ENCODE measurements around the gene WAC. TPM values are rescaled to one million over a fixed set of nuclear protein-coding genes. Genes with fewer than 3 reads are reported as not detected.
"Not testable (repeated sequence)": the region's sequence is repeated elsewhere in the genome, so short reads cannot be mapped to it uniquely, and the experiment has no call there.

Gene WAC
- total RNA-seq, 4 donors from 2014 or later: 141 to 162 (median 155) TPM

DNA sequence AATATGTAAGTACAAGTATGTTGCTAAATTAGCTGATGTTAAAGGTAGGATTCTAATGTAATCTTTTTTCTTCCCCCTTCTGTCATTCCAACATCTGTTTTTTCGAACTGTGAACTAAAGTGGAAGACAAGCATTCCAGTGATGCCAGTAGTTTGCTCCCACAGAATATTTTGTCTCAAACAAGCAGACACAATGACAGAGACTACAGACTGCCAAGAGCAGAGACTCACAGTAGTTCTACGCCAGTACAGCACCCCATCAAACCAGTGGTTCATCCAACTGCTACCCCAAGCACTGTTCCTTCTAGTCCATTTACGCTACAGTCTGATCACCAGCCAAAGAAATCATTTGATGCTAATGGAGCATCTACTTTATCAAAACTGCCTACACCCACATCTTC lies 62.7 kb downstream of the WAC start:
- no peak overlapping the region for H3K4me3 ChIP-seq
- no peak for ATAC-seq
- H3K27me3 ChIP-seq: no peaks in the 10 kb centered on the region
- WGBS, 2 donors (ENCODE audit: low coverage in 1 of 2): 30 to 52% methylated on average over 3 of the region's 3 CpGs
- H3K4me1 ChIP-seq: peaks cover 0 to 65% (median 0%) of the 10 kb centered on the region in 3 donors
- peaks cover 0 to 37% of the 10 kb centered on the region in 2 donors for H3K36me3 ChIP-seq
- H3K27ac ChIP-seq: no peak overlapping the region
- no peaks in the 10 kb centered on the region for H3K9me3 ChIP-seq
- TF ChIP-seq POLR2AphosphoS5 (IDR thresholded peaks at IDR 0.05): no peak

DNA sequence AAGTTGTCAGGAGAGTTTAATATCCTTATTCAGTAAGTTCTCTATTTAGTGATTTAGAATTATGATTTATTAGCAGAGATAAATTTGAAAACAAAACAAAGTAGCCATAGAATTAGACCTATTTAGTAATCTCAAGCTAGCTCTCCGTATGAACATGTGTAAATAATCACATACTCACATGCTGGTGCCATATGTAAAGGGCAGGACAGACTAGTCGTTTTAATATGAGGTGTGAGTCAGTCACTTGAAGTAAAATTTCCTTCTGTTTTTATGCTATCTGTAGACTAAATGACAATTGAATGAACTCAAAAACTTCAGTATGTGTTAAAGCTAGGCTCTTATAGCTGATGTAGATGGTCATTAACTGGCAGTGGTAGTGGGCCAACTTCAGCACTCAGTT lies 67.1 kb downstream of the WAC start:
- H3K27me3 ChIP-seq: no peaks in the 10 kb centered on the region
- no peaks in the 10 kb centered on the region for H3K9me3 ChIP-seq
- peaks cover 0 to 70% (median 3%) of the 10 kb centered on the region in 3 donors for H3K4me1 ChIP-seq
- H3K4me3 ChIP-seq: no peak overlapping the region
- no peak for TF ChIP-seq CTCF (IDR thresholded peaks at IDR 0.05)
- TF ChIP-seq EP300 (IDR thresholded peaks at IDR 0.05): no peak
- no peak for TF ChIP-seq POLR2A (IDR thresholded peaks at IDR 0.05)
- TF ChIP-seq POLR2AphosphoS5 (IDR thresholded peaks at IDR 0.05): no peak
- WGBS, 2 donors (ENCODE audit: low coverage in 1 of 2): 69% methylated on average over 2 of the region's 2 CpGs
- ATAC-seq: no peak
- no peak overlapping the region for H3K27ac ChIP-seq
- H3K36me3 ChIP-seq: peaks cover 0 to 7% of the 10 kb centered on the region in 2 donors

- no peak for ATAC-seq
- H3K36me3 ChIP-seq: peaks cover 0 to 7% of the 10 kb centered on the region in 2 donors
- WGBS, 2 donors (ENCODE audit: low coverage in 1 of 2): 84 to 89% methylated on average over 4 of the region's 4 CpGs
- H3K4me3 ChIP-seq: no peak overlapping the region
- H3K4me1 ChIP-seq: peaks cover 3 to 70% (median 5%) of the 10 kb centered on the region in 3 donors
- TF ChIP-seq CTCF (IDR thresholded peaks at IDR 0.05) (no peak), POLR2A (IDR thresholded peaks at IDR 0.05) (no peak), POLR2AphosphoS5 (IDR thresholded peaks at IDR 0.05) (no peak), EP300 (IDR thresholded peaks at IDR 0.05) (no peak)
- H3K27me3 ChIP-seq: no peaks in the 10 kb centered on the region
- no peaks in the 10 kb centered on the region for H3K9me3 ChIP-seq
- no peak overlapping the region for H3K27ac ChIP-seq
Measured at GRCh38 chr10:28601012-28601411, 68.1 kb downstream of the WAC start.

DNA sequence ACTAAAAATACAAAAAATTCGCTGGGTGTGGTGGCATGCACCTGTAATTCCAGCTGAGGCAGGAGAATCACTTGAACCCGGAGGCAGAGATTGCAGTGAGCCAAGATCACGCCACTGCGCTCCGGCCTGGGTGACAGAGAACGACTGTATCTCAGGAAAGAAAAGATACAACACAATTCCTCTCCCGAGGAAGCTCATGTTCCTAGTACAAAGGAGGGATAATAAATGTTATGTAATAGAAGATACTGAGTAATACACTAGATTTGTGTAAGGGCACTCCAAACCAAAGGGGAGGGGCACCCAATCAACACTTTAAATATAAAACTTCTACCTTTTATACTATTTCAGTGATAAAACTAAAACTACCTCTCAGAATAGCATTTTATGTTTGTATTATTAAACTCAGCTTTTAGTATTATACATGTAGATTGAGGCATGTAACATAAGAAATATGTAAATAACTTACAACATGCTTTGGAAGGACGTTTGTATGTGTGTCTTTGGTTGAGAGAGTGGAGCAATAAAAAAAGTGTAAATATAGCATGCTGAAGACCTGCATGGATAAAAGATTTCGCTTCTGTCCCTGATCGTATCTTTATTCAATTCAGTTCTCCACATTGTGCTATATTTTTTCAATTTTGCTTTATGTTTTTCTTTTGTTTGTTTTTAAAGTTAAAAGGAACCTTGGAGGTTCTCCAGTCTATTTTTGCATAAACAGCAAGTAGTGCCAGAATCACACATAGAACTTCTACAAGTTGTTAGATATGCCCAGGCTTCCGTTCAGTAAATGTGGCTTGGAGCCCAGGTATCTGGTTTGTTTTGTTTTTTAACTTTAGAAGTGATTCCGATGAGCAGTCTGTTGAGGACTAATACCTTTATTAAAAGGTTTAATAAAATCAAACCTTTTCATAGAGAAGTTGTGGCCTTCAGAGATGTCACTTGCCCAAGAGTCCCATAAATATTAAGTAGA lies 71.9 kb downstream of the WAC start:
- Histone ChIP-seq H3K4me3 (no peak overlapping the region), H3K27me3 (no peaks in the 10 kb centered on the region), H3K4me1 (peaks cover 3 to 56% (median 5%) of the 10 kb centered on the region in 3 donors), H3K36me3 (peaks cover 0 to 20% of the 10 kb centered on the region in 2 donors), H3K27ac (no peak overlapping the region), H3K9me3 (no peaks in the 10 kb centered on the region)
- WGBS, 2 donors (ENCODE audit: low coverage in 1 of 2): 64 to 73% methylated on average over 10 to 12 of the region's 12 CpGs
- ATAC-seq: no peak
- TF ChIP-seq POLR2AphosphoS5 (IDR thresholded peaks at IDR 0.05) (no peak), POLR2A (IDR thresholded peaks at IDR 0.05) (no peak), CTCF (IDR thresholded peaks at IDR 0.05) (no peak), EP300 (IDR thresholded peaks at IDR 0.05) (no peak)

DNA sequence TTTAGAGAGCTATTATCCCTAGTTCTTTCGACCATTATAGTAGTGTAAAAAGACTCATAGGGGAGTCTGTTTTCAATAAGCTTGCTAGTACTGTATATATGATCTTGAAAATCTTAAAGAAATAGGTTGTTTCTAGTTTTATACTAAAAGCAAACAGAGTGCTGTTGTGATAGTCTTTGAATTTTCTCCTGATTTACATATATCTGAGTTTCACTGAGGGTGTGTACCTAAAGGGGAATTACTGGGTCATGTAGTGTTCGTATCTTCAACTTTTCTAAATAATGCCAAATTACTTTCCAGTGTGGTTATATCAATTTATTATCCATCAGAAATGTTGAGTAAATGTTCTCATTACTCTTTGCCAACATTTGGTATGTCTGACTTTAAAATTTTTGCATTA lies 73.7 kb downstream of the WAC start:
- 51 to 85% methylated on average over 2 of the region's 2 CpGs for WGBS, 2 donors (ENCODE audit: low coverage in 1 of 2)
- Histone ChIP-seq H3K4me3 (no peak overlapping the region), H3K36me3 (peaks cover 2 to 37% of the 10 kb centered on the region in 2 donors), H3K27me3 (no peaks in the 10 kb centered on the region), H3K4me1 (peaks cover 3 to 54% (median 5%) of the 10 kb centered on the region in 3 donors), H3K9me3 (no peaks in the 10 kb centered on the region), H3K27ac (no peak overlapping the region)
- no peak for ATAC-seq
- no peak for TF ChIP-seq CTCF (IDR thresholded peaks at IDR 0.05)

DNA sequence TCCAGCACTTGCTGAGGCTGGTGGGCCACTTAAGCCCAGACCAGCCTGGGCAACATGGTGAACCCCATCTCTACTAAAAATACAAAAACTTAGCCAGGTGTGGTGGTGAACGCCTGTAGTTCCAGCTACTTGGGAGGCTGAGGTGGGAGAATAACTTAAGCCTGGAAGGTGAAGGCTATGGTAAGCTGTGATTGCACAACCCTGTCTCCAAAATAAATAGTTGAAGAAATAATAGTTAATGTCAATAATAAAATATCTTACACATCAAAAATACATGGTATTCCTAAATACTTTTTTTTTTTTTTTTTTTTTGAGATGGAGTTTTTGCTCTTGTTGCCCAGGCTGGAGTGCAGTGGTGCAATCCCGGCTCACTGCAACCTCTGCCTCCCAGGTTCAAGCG lies 76.7 kb downstream of the WAC start:
- not testable (repeated sequence) for ATAC-seq, H3K27ac ChIP-seq, H3K27me3 ChIP-seq, H3K4me3 ChIP-seq, H3K9me3 ChIP-seq
- WGBS, 2 donors (ENCODE audit: low coverage in 1 of 2): 50 to 60% methylated on average over 2 to 3 of the region's 3 CpGs
- Histone ChIP-seq H3K36me3 (peaks cover 7 to 68% of the 10 kb centered on the region in 2 donors), H3K4me1 (peaks cover 0 to 34% (median 5%) of the 10 kb centered on the region in 3 donors)
